G401 (cell line): ENCODE data around the gene POLR3H. TPM values are rescaled to one million over a fixed set of nuclear protein-coding genes. Genes with fewer than 3 reads are reported as not detected.
"Not testable (repeated sequence)": the region's sequence is repeated elsewhere in the genome, so short reads cannot be mapped to it uniquely, and the experiment has no call there.

Experiments
- DNase-seq: peaks from one replicate; pipeline ENCODE4 v3.0.0-alpha.2; 2015; ENCODE audit warnings: low spot score
- in situ Hi-C: cut with HindIII; loops from 2 replicates; pipeline ENCODE4 v1.10.0; 2016; ENCODE audit warnings: low sequenced_read_pairs, mixed read lengths
- total RNA-seq: library from RNA; depleted of rRNA; stranded (reverse); fragments of >200 nt; shearing (Covaris generic); gene quantifications from 2 replicates; pipeline ENCODE4 v1.2.3, GENCODE V29; 2014; rRNA removed

The POLR3H gene, protein sequence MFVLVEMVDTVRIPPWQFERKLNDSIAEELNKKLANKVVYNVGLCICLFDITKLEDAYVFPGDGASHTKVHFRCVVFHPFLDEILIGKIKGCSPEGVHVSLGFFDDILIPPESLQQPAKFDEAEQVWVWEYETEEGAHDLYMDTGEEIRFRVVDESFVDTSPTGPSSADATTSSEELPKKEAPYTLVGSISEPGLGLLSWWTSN
- total RNA-seq: 33.8 and 35.3 TPM in 2 replicates

DNA sequence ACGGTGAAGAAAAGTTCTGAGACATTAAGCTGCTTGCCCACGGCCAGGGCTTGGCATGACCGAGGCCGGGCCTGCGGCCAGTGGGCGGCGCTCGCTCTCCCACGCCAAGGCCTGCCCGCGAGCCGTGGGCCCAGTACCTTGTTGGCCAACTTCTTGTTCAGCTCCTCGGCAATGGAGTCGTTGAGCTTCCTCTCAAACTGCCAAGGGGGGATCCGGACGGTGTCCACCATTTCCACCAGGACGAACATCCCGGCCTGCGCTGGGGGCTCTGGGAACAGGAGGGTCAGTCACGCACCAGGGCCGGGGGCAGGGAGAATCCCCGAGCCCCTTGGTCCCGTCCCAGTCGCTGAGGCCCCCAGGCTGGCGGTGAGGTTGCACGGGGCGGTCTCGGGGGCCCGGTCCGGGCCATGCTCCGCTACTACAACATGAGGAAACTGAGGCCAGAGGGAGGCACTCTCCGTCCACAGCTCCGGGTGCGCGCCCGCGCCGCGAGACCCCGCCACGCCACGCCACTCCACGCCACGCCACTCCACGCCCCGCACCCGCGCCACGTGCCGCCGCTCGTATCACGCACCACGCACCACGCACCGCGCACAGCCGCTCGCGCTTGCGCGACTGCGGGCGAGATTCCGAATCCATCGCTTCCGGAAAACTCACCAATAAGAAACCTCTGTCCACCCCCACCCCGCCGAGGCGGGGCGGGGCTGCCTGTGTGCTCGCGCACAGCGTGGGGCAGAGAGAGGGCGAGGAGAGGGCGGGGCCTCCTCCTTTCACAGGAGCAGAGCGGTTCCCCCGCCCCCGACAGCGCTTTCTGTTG lies at the start of gene POLR3H:
Gene POLR3H (minus strand): TSS at position 617 of the 817 bp plus-strand sequence. CDS start 369 bp downstream, at position 248.
- in situ Hi-C loops: no loop called here
- peak; percentile 99 for DNase-seq

- DNase-seq, in situ Hi-C loops: not testable (repeated sequence)
Observed at GRCh38 chr22:41593336-41593960, 49.2 kb upstream of the POLR3H start.

GRCh38 chr22:41589391-41590241 lies 45.3 kb upstream of the POLR3H start, which contains the start of gene PMM1:
Gene PMM1, minus strand, starts transcription at chr22:41589840. Its CDS starts 35 bp downstream, at chr22:41589805.
- in situ Hi-C loops: no loop called here
- DNase-seq: peak; percentile 100

DNA sequence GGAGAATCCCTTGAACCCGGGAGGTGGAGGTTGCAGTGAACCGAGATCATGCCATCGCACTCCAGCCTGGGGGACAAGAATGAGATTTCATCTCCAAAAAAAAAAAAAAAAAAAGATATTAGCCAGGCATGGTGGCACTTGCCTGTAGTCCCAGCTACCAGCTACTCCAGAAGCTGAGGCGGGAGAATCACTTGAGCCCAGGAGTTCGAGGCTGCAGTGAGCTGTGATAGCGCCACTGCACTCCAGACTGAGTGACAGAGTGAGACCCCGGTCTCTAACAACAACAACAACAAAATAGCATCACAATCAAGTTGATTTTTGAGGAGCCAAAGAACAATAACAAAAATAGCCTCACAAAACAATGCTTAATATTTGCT lies 43.1 kb upstream of the POLR3H start:
- in situ Hi-C loops: no loop called here
- DNase-seq: no peak

DNA sequence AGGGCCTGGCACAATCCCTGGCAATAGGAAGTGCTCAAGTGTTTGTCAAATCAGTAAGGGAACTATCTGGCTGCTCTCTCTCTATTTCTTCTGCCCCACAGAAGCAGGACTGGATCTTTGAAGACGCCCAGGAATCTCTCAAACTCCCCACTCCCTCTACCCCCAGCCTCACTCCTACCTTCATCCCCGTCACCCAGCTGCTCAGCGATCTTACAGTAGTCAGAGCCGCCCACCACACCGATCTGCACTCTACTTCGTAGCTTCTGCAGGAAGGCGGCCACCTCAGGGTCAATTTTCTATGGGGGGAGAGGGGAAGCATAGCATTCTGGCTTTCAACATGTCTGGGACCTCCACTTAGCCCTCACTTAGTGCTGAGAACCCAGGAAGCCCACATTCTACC lies 41.6 kb upstream of the POLR3H start:
- no peak for DNase-seq
- in situ Hi-C loops: no loop called here

DNA sequence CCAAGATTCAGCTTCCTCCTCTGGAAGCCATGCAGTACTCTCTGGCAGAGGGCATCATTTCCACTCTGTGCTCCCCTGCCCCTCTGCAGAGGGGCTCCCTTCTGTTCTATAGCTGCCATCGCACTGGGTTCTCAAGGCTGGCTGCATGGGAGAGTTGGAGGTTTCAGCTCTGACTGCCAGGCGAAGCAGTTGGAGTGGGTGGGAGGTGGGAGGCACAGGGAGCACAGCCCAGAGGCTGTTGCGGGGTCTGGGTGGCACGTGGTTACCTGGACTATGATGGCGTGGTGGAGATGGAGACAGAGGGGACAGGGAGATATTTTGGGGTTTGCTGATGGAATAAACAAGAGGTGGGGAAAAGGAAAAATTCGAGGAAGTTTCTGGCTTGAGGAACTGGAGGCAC lies 40.6 kb upstream of the POLR3H start:
- in situ Hi-C loops: no loop called here
- no peak for DNase-seq

DNA sequence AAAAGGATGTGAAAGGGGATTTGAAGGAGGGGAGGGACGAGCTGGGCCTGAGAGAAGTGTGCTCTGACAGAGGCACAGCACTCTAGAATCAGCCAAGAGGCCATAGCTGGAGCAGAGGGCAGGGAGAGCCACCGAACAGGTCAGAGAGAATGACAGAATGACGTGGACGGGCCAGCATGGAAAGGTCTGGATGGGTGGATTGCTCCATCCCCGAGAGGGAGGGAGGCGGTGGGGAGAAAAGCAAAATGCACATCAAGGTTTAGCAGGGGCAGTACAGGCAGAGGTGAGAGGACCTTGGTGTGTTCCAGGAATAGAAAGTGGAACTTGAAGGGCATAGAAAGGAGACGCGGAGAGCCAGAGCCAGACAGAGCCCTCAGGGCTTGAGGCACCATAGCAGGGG lies 38.4 kb upstream of the POLR3H start:
- in situ Hi-C loops: no loop called here
- no peak for DNase-seq

DNA sequence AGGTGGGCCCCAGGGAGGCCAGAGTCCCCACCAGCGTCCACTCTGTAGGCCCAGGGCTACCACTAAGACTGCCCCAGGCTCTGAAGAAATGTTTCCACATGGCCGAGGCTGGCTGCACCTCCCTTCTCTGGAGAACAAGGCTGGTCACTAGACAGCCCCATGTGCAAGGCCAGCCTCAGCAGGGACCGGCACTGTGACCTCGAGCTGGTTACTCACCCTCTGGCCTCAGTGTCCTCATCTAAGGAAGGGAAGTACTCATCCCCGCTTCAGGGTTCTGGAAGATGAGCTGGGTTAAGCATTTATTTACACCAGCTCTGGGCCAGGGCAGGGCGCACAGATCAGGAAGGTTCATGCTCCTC lies 35.7 kb upstream of the POLR3H start:
- in situ Hi-C loops: no loop called here
- no peak for DNase-seq

DNA sequence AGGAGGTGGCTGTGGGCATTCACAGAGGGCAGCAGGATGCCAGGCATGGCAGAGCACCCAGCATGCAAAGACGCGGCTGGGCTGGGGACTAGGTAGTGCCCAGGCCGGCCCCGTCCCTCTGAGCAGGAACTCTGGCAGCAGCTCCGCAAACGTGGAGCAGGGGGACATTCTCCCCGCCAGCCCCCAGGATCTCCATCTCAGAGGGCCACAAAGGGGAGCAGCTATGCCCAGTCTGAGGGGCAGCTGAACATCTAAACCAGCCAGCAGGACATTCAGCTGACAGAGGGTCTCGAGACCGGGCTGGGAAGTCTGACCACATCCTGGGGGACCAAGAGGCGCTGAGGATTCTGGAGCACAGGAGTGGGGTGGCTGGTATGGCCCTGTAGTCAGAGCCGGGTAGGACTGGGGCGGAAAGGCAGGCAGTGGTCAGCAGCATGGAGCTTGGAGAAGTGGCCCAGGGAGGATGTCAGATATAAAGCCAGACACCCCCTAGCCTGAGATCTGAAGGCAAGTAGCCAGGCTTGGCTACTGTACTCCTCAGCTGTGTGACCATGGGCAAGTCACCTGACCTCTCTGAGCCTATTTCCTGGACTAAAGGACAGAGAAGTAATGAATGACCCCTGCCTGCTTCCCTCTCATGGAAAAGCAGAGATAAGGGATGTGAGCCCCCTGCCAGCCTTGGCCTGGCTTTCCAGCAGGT lies 35.2 kb upstream of the POLR3H start:
- no peak for DNase-seq
- in situ Hi-C loops: no loop called here

- no peak for DNase-seq
- in situ Hi-C loops: no loop called here
Observed at GRCh38 chr22:41578818-41579217, 34.5 kb upstream of the POLR3H start.

DNA sequence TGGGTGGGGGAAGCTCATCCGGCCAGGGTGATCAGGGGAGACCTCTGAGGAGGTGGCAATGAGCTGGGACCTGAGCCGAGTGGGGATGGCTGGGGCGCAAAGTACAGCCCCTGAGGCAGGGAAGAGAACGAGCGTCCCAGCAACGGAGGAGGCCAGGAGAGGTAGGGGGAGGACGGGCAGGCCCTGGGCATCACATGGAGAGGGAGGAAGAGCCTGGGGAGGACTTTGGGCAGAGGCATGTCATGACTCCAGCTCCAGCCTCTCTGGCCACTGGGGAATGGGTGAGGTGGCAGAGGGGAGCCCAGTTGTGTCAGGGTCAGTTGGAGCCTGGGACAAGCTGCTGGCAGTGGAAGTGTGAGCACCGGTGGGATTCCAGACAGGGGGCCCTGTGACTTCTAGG lies 33.8 kb upstream of the POLR3H start:
- in situ Hi-C loops: no loop called here
- no peak for DNase-seq

- peak; percentile 82 for DNase-seq
- in situ Hi-C loops: no loop called here
Observed at GRCh38 chr22:41576877-41577276, 32.6 kb upstream of the POLR3H start.

- no peak for DNase-seq
- in situ Hi-C loops: no loop called here
Observed at GRCh38 chr22:41575533-41575932, 31.3 kb upstream of the POLR3H start.

- in situ Hi-C loops: no loop called here
- peak; percentile 63 for DNase-seq
Observed at GRCh38 chr22:41574847-41575381, 30.6 kb upstream of the POLR3H start.

DNA sequence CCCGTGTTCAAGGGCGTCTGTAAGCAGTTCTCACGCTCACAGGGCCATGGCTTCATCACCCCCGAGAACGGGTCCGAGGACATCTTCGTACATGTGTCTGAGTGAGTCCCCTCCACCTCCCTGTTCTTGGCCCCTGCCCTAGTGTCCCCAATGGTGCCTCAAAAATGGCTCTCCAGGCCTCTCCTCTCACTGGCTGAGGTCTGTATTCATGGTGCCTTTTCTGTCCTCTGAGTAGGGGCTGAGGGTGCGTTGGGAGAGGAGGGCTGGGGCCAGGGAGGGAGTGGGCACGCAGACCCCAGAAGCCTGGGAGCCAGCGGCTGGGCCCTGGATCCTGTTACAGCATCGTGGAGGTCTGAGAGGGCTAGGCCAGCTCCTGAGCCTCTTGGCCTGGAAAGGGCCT lies 29.4 kb upstream of the POLR3H start:
- no peak for DNase-seq
- in situ Hi-C loops: no loop called here

- DNase-seq, in situ Hi-C loops: not testable (repeated sequence)
Observed at GRCh38 chr22:41572305-41572704, 28.0 kb upstream of the POLR3H start.

- no peak for DNase-seq
- in situ Hi-C loops: no loop called here
Observed at GRCh38 chr22:41571786-41572185, 27.5 kb upstream of the POLR3H start.

GRCh38 chr22:41570221-41570620 lies 26.0 kb upstream of the POLR3H start:
- in situ Hi-C loops: no loop called here
- no peak for DNase-seq

DNA sequence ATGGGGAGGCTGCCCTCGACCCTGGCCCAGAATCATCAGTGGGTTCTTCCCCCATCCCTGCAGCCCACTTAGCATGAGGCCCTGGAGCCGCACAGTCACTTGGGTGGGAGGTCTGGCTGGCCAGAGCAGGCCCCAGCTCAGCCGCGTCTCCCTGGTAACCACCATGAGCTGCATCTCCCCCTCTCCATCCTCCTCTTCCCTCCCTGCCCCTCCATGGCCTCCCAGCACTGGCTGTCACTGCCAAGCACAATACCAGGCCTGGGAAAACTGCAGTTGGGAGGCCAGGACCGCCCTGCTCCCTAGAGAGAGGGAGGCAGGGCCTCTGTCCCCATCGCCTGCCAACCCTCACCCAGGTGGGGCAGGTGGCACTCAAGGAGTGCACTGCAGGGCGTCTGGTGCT lies 24.5 kb upstream of the POLR3H start:
- no peak for DNase-seq
- in situ Hi-C loops: no loop called here
